ENCODE measurements around the gene E2F7.
A peak's percentile ranks its signal among the peaks of the same experiment; 100 is the strongest.

Gene E2F7

DNA sequence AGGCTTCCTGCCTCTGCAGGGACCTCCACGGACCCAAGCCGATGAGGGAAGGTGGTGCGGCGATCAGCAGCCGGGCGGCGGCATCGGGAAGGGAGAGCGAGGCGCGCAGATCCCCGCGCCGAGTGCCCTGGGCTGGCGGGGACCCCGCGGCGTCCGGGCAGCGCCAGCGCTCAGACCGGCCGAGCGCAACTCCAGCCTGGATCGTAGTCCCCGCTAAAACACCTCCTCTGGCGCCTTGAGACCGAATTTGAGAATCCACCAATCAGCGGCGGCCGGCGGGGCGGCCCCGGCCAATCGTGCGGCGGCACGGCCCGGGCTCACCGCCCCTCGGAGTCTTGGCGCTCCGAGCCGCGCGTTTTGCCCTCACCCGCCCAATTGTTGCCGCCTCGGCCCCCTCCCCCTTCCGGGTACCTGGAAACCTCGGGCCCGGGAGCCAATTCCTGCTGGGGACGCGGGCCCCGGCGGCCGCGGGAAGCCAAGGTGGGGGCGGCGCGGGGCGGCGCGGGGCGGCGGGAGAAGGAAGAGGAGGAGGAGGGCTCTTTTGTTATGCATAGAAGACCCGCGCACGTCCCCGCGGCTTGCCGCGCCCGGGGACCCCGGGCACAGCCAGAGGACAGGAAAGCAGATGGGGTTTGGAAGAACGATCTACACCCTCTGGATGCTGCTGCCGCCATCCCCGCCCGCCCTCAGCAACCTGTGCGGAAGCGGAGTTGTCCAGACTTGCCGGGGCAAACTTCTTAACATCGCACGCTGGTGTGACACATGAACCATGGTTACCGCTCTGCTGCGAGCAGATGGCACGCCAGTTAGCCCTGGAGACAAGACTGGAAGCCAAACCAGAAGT is at the start of gene E2F7:
TSS of gene E2F7 (minus strand) at position 209 of the 844 bp plus-strand sequence. CDS start 934 bp downstream, outside the sequence.
- TF ChIP-seq, protein P1, sequence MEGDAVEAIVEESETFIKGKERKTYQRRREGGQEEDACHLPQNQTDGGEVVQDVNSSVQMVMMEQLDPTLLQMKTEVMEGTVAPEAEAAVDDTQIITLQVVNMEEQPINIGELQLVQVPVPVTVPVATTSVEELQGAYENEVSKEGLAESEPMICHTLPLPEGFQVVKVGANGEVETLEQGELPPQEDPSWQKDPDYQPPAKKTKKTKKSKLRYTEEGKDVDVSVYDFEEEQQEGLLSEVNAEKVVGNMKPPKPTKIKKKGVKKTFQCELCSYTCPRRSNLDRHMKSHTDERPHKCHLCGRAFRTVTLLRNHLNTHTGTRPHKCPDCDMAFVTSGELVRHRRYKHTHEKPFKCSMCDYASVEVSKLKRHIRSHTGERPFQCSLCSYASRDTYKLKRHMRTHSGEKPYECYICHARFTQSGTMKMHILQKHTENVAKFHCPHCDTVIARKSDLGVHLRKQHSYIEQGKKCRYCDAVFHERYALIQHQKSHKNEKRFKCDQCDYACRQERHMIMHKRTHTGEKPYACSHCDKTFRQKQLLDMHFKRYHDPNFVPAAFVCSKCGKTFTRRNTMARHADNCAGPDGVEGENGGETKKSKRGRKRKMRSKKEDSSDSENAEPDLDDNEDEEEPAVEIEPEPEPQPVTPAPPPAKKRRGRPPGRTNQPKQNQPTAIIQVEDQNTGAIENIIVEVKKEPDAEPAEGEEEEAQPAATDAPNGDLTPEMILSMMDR (IDR thresholded peaks at IDR 0.05; ENCODE audit: low read depth, low read length, missing control alignments) = no peak
- peak within 1 kb of the TSS; percentile 77 for H3K4me3 ChIP-seq (ENCODE audit: low read depth, low read length)
- DNase-seq (ENCODE audit: low read depth) = peak; percentile 73
- in situ Hi-C loops (cut with HindIII; ENCODE audit: low sequenced_read_pairs) = loop anchor here (25.0 kb wide), 1 partner anchor 622 kb away; no protein-coding TSS in a partner anchor

GRCh38 chr12:77113971-77114370 is 48.6 kb upstream of the E2F7 start:
- H3K4me3 ChIP-seq (ENCODE audit: low read depth, low read length) = no peak overlapping the region
- in situ Hi-C loops (cut with HindIII; ENCODE audit: low sequenced_read_pairs) = no loop called here
- TF ChIP-seq, protein P1 (IDR thresholded peaks at IDR 0.05; ENCODE audit: low read depth, low read length, missing control alignments) = no peak
- DNase-seq (ENCODE audit: low read depth) = no peak

DNA sequence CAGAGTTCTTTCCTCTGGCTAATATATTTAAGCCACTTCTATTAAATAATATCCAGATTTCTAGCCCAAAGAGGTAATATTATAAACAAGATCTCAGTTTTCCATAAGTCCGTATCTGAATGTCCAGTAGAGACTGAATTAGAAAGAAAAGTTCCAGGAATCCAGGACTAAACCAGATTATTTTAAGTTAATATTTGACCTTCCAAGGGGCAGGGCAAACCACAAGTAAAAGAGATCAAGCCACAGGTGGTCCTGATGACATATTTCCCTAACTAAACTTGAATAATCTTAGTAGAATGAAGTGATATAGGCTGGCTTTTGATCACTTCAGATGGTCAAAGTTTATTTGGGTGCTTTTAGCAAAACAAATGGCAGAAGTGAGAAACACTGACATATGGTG is 43.3 kb upstream of the E2F7 start:
- in situ Hi-C loops (cut with HindIII; ENCODE audit: low sequenced_read_pairs) = no loop called here
- TF ChIP-seq, protein P1 (IDR thresholded peaks at IDR 0.05; ENCODE audit: low read depth, low read length, missing control alignments) = no peak
- DNase-seq (ENCODE audit: low read depth) = no peak
- no peak overlapping the region for H3K4me3 ChIP-seq (ENCODE audit: low read depth, low read length)

DNA sequence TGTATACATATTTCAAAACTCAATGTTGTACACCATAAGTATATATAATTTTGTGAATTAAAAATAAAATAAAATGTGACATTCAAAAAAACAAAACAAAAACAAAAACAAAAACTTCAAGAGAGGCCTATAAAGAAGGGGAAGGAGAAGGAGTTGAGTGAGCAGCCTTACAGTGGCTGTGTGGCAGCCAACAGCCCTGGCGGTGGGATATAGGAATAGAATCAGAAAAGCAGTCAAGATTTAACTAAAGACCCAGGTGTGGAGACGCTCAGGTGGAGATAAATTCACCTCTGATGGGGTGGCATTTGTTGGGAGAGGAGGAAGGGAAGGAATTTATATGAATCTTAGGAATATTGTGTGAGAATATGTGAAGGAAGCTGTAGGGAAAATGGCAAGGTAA is 41.8 kb upstream of the E2F7 start:
- no peak overlapping the region for H3K4me3 ChIP-seq (ENCODE audit: low read depth, low read length)
- TF ChIP-seq, protein P1 (IDR thresholded peaks at IDR 0.05; ENCODE audit: low read depth, low read length, missing control alignments) = no peak
- DNase-seq (ENCODE audit: low read depth) = no peak
- in situ Hi-C loops (cut with HindIII; ENCODE audit: low sequenced_read_pairs) = no loop called here

DNA sequence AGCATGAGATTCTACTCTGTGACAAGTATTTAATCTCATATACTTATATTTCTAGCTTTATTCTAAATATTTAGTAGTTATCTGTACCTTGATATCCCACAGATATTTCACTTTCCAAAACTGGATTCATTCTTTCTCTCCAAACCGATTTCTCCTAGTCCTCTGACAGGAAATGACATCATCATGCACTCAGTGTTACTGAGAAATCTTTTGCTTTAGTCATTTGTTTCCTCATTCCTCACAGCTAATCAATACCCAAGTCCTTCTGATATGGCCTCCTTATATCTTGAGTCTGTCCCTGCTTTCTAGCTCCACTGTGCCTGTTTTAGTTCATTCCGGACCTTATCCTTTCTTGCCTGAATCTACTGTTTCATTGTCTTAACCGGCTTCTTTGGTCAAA is 39.4 kb upstream of the E2F7 start:
- no peak overlapping the region for H3K4me3 ChIP-seq (ENCODE audit: low read depth, low read length)
- TF ChIP-seq, protein P1 (IDR thresholded peaks at IDR 0.05; ENCODE audit: low read depth, low read length, missing control alignments) = no peak
- no peak for DNase-seq (ENCODE audit: low read depth)
- in situ Hi-C loops (cut with HindIII; ENCODE audit: low sequenced_read_pairs) = no loop called here

DNA sequence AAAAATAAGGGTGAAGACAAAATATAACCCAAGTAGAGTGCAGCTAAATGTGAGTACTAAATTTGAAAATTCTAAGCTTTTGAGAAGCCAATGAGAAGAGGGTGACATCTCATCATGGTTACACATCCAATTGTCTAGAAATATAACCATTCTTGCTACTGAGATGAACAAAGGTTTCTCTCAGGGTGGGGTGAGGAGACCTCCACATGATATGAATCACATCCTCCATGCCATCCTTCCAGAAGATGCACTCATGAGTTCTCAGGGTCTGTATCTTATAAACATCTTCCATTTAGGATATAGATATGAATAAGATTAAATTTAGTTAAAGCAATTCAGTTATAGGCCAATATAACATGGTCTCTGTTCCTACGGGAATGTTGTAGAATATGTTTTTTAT is 38.9 kb upstream of the E2F7 start:
- DNase-seq (ENCODE audit: low read depth) = no peak
- H3K4me3 ChIP-seq (ENCODE audit: low read depth, low read length) = no peak overlapping the region
- TF ChIP-seq, protein P1 (IDR thresholded peaks at IDR 0.05; ENCODE audit: low read depth, low read length, missing control alignments) = no peak
- in situ Hi-C loops (cut with HindIII; ENCODE audit: low sequenced_read_pairs) = no loop called here

Data from astrocyte of the cerebellum (primary cell).